SHP77 treated with DMSO at 0.1 percent for 48 hours (cell line): ENCODE data around the gene ZSCAN5C.
"Not testable (repeated sequence)": the region's sequence is repeated elsewhere in the genome, so short reads cannot be mapped to it uniquely, and the experiment has no call there.

Experiments used
- DNase-seq: peaks from one replicate; lab custom pipeline; 2025; lab: John Stamatoyannopoulos, UW

The ZSCAN5C gene

GRCh38 chr19:56201973-56202372 is at the start of gene ZSCAN5C:
Gene ZSCAN5C, plus strand, starts transcription at chr19:56202273. Its CDS starts 3,641 bp downstream, at chr19:56205914.
- DNase-seq: no peak

GRCh38 chr19:56152644-56153043 is 49.4 kb upstream of the ZSCAN5C start:
- DNase-seq: no peak

GRCh38 chr19:56153507-56153906 is 48.6 kb upstream of the ZSCAN5C start:
- DNase-seq: no peak

- DNase-seq: no peak
Measured at GRCh38 chr19:56155124-56155687, 46.9 kb upstream of the ZSCAN5C start.

GRCh38 chr19:56156768-56157167 is 45.3 kb upstream of the ZSCAN5C start:
- DNase-seq: no peak

GRCh38 chr19:56158170-56158757 is 43.8 kb upstream of the ZSCAN5C start:
- DNase-seq: no peak

- DNase-seq: no peak
Measured at GRCh38 chr19:56159009-56159559, 43.0 kb upstream of the ZSCAN5C start.

GRCh38 chr19:56159622-56160271 is 42.3 kb upstream of the ZSCAN5C start:
- no peak for DNase-seq

- no peak for DNase-seq
Measured at GRCh38 chr19:56161534-56161933, 40.5 kb upstream of the ZSCAN5C start.

- DNase-seq: no peak
Measured at GRCh38 chr19:56162258-56162657, 39.8 kb upstream of the ZSCAN5C start.

- DNase-seq: no peak
Measured at GRCh38 chr19:56163097-56163496, 39.0 kb upstream of the ZSCAN5C start.

- no peak for DNase-seq
Measured at GRCh38 chr19:56167064-56167578, 35.0 kb upstream of the ZSCAN5C start.

GRCh38 chr19:56170261-56170660 is 31.8 kb upstream of the ZSCAN5C start:
- peak; percentile 41 for DNase-seq

GRCh38 chr19:56174086-56174485 is 28.0 kb upstream of the ZSCAN5C start:
- DNase-seq: no peak

GRCh38 chr19:56174550-56174949 is 27.5 kb upstream of the ZSCAN5C start:
- no peak for DNase-seq

GRCh38 chr19:56175861-56176307 is 26.2 kb upstream of the ZSCAN5C start, which contains the start of gene GALP:
Gene GALP, plus strand, starts transcription at chr19:56176008. Its CDS starts 1,101 bp downstream, at chr19:56177109.
- not testable (repeated sequence) for DNase-seq

- DNase-seq: not testable (repeated sequence)
Measured at GRCh38 chr19:56176310-56176709, 25.8 kb upstream of the ZSCAN5C start.

- no peak for DNase-seq
Measured at GRCh38 chr19:56176881-56177280, 25.2 kb upstream of the ZSCAN5C start.

GRCh38 chr19:56177564-56178243 is 24.4 kb upstream of the ZSCAN5C start:
- no peak for DNase-seq

GRCh38 chr19:56189785-56190184 is 12.3 kb upstream of the ZSCAN5C start:
- no peak for DNase-seq

- no peak for DNase-seq
Measured at GRCh38 chr19:56191115-56191514, 11.0 kb upstream of the ZSCAN5C start.

- no peak for DNase-seq
Measured at GRCh38 chr19:56191711-56192110, 10.4 kb upstream of the ZSCAN5C start.
